H7 (cell line): ENCODE data around the gene KLRC1. TPM values are rescaled to one million over a fixed set of nuclear protein-coding genes. Genes with fewer than 3 reads are reported as not detected.
"Not testable (repeated sequence)": the region's sequence is repeated elsewhere in the genome, so short reads cannot be mapped to it uniquely, and the experiment has no call there.

Experiments
- DNase-seq: peaks from one replicate; pipeline ENCODE4 v3.0.0; 2012
- H3K27me3 ChIP-seq: 2 replicates; pipeline ENCODE4 v1.6.0; 2011; ENCODE audit warnings: mild to moderate bottlenecking, low read length; ENCODE audit not compliant: control insufficient read depth, insufficient read depth
- H3K36me3 ChIP-seq: replicated peaks from 2 replicates; pipeline ENCODE4 v1.5.1; 2011; ENCODE audit warnings: low read length; ENCODE audit not compliant: control insufficient read depth, insufficient read depth
- H3K4me3 ChIP-seq: 2 replicates; pipeline ENCODE4 v1.5.1; 2011; ENCODE audit warnings: low read depth, mild to moderate bottlenecking, control low read depth, low read length, moderate library complexity; ENCODE audit not compliant: insufficient read depth
- total RNA-seq: library from RNA; depleted of rRNA; stranded (reverse); fragments of >200 nt; shearing (Covaris generic); gene quantifications from 2 replicates; pipeline ENCODE4 v1.2.3, GENCODE V29; 2014

Gene KLRC1
- total RNA-seq, 1 experiment from 2014 or later, result not detected

- not testable (repeated sequence) for H3K27me3 ChIP-seq, H3K36me3 ChIP-seq, DNase-seq, H3K4me3 ChIP-seq
Observed at GRCh38 chr12:10441144-10441543, 12.0 kb downstream of the KLRC1 start.

- H3K4me3 ChIP-seq, H3K27me3 ChIP-seq, H3K36me3 ChIP-seq, DNase-seq: not testable (repeated sequence)
Observed at GRCh38 chr12:10439608-10440274, 13.4 kb downstream of the KLRC1 start.

GRCh38 chr12:10437601-10438000, 15.6 kb downstream of the KLRC1 start:
- DNase-seq, H3K4me3 ChIP-seq, H3K36me3 ChIP-seq, H3K27me3 ChIP-seq: not testable (repeated sequence)

- not testable (repeated sequence) for H3K36me3 ChIP-seq, H3K4me3 ChIP-seq, H3K27me3 ChIP-seq, DNase-seq
Observed at GRCh38 chr12:10435816-10436215, 17.4 kb downstream of the KLRC1 start, which contains the start of gene KLRC2. Gene KLRC2, minus strand, starts transcription at chr12:10436010. Its CDS starts 24 bp downstream, at chr12:10435986.

GRCh38 chr12:10430623-10431022, 22.6 kb downstream of the KLRC1 start:
- H3K4me3 ChIP-seq, H3K36me3 ChIP-seq, DNase-seq, H3K27me3 ChIP-seq: not testable (repeated sequence)

GRCh38 chr12:10425938-10426337, 27.2 kb downstream of the KLRC1 start:
- H3K36me3 ChIP-seq, DNase-seq, H3K4me3 ChIP-seq, H3K27me3 ChIP-seq: not testable (repeated sequence)

- H3K4me3 ChIP-seq, DNase-seq, H3K27me3 ChIP-seq, H3K36me3 ChIP-seq: not testable (repeated sequence)
Observed at GRCh38 chr12:10424260-10424899, 28.8 kb downstream of the KLRC1 start.

GRCh38 chr12:10422159-10422558, 31.0 kb downstream of the KLRC1 start:
- H3K36me3 ChIP-seq, H3K4me3 ChIP-seq, DNase-seq, H3K27me3 ChIP-seq: not testable (repeated sequence)

GRCh38 chr12:10420334-10420733, 32.8 kb downstream of the KLRC1 start, which contains the start of gene KLRC3:
Gene KLRC3, minus strand, starts transcription at chr12:10420595. Its CDS starts 45 bp downstream, at chr12:10420550.
- H3K27me3 ChIP-seq, DNase-seq, H3K4me3 ChIP-seq: not testable (repeated sequence)

GRCh38 chr12:10409392-10409791, 43.8 kb downstream of the KLRC1 start, which contains the start of gene KLRC4:
Gene KLRC4, minus strand, starts transcription at chr12:10409757. Its CDS starts 182 bp downstream, at chr12:10409575.
- Histone ChIP-seq H3K36me3 (no peaks in the 10 kb centered on the region), H3K27me3 (no peaks in the 10 kb centered on the region), H3K4me3 (no peak within 1 kb of the TSS)
- no peak for DNase-seq

More at GRCh38 chr12:10420334-10420733, 32.8 kb downstream of the KLRC1 start, which contains the start of gene KLRC3:
- H3K36me3 ChIP-seq, result not testable (repeated sequence)

- DNase-seq, result no peak
- Histone ChIP-seq H3K27me3 (no peaks in the 10 kb centered on the region), H3K36me3 (no peaks in the 10 kb centered on the region), H3K4me3 (no peak overlapping the region)
Observed at GRCh38 chr12:10408842-10409241, 44.3 kb downstream of the KLRC1 start.

GRCh38 chr12:10406725-10407124, 46.5 kb downstream of the KLRC1 start:
- Histone ChIP-seq H3K36me3 (no peaks in the 10 kb centered on the region), H3K4me3 (no peak overlapping the region)
- no peak for DNase-seq

GRCh38 chr12:10405294-10405693, 47.9 kb downstream of the KLRC1 start:
- Histone ChIP-seq H3K4me3 (no peak overlapping the region), H3K27me3 (no peaks in the 10 kb centered on the region), H3K36me3 (no peaks in the 10 kb centered on the region)
- DNase-seq, result no peak

More at GRCh38 chr12:10406725-10407124, 46.5 kb downstream of the KLRC1 start:
- no peaks in the 10 kb centered on the region for H3K27me3 ChIP-seq

GRCh38 chr12:10404798-10405197, 48.4 kb downstream of the KLRC1 start:
- DNase-seq, result no peak
- no peaks in the 10 kb centered on the region for H3K27me3 ChIP-seq

GRCh38 chr12:10400829-10401228, 52.3 kb downstream of the KLRC1 start:
- DNase-seq, result no peak

More at GRCh38 chr12:10404798-10405197, 48.4 kb downstream of the KLRC1 start:
- H3K4me3 ChIP-seq, result no peak overlapping the region
- no peaks in the 10 kb centered on the region for H3K36me3 ChIP-seq

More at GRCh38 chr12:10400829-10401228, 52.3 kb downstream of the KLRC1 start:
- Histone ChIP-seq H3K36me3 (no peaks in the 10 kb centered on the region), H3K27me3 (no peaks in the 10 kb centered on the region), H3K4me3 (no peak overlapping the region)
